Upper lobe of left lung (tissue), 4 donors: ENCODE results near the gene TRPM2.

Experiments used
- POLR2A ChIP-seq, 4 donors: fragments of 450-650 bp; IDR thresholded peaks; one replicate each; pipeline ENCODE4 v1.5.1; 2016 to 2017; ENCODE audit warnings: antibody characterized with exemption in 4 of 4, mild to moderate bottlenecking in 2 of 4
- POLR2AphosphoS5 ChIP-seq, 2 donors: sonication (generic); formaldehyde crosslinking; IDR thresholded peaks; one replicate each; pipeline ENCODE4 v1.5.1; 2017; ENCODE audit warnings: antibody characterized with exemption in 2 of 2
- TF ChIP-seq, protein P1 (sequence below), 6 experiments: fragments of 450-650 bp in 4 of 6; fragments of 200-600 bp in 2 of 6; sonication (generic) in 2 of 6; IDR thresholded peaks; one replicate each; pipeline ENCODE4 v1.5.1; 2016 to 2019; ENCODE audit warnings: antibody characterized with exemption in 6 of 6

DNA sequence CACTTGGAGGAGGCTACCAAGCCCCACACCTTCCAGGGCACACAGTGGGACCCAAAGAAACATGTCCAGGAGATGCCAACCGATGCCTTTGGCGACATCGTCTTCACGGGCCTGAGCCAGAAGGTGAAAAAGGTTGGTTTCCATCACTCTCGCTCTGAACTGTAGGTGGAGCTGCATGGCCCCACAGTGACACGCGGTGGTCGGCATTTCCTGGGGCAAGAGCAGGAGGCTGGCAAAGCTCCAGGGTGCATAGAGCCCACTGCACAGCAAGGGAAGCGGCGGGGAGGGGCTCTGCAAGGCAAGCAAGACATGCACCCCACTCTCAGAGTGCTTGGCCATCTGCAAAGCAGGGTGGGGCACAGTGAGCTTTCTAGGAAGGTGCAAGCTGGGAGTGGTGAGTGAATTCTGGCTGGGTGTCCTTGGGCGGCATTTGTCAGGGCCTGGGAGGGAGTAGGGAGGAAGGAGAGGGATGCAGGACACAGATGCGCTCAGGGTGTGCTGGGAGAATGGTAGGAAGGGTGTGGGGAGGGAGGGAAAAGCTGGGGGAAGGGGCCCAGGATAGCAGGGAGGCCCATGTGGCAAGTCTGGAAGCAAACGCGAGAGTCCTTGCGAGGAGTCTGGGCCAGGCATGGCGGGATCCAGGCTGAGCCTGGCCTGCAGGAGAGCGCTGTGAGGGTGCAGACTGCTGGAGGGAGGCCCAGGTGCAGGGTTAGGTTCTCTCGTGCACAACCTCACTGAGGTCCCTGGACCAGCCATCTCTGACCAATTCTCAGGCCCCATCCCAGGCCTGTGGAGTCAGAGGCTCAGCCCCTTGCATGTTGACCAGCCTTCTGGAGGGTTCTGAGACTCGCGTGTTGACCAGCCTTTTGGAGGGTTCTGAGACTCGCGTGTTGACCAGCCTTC, 11.0 kb downstream of the TRPM2 start:
- TF ChIP-seq, protein P1, sequence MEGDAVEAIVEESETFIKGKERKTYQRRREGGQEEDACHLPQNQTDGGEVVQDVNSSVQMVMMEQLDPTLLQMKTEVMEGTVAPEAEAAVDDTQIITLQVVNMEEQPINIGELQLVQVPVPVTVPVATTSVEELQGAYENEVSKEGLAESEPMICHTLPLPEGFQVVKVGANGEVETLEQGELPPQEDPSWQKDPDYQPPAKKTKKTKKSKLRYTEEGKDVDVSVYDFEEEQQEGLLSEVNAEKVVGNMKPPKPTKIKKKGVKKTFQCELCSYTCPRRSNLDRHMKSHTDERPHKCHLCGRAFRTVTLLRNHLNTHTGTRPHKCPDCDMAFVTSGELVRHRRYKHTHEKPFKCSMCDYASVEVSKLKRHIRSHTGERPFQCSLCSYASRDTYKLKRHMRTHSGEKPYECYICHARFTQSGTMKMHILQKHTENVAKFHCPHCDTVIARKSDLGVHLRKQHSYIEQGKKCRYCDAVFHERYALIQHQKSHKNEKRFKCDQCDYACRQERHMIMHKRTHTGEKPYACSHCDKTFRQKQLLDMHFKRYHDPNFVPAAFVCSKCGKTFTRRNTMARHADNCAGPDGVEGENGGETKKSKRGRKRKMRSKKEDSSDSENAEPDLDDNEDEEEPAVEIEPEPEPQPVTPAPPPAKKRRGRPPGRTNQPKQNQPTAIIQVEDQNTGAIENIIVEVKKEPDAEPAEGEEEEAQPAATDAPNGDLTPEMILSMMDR (IDR thresholded peaks at IDR 0.05): no peak
- TF ChIP-seq POLR2AphosphoS5 (IDR thresholded peaks at IDR 0.05) (no peak), POLR2A (IDR thresholded peaks at IDR 0.05) (no peak)
